Tibial artery (tissue), 4 donors: ENCODE measurements around the gene LGR6.

Experiments used
- DNase-seq, 2 donors: peaks; one replicate each; pipeline ENCODE4 v3.0.0-alpha.2; 2019
- H3K27ac ChIP-seq, 2 donors: fragments of 200-600 bp; sonication (generic) in 1 of 2; 1 replicate in 1 of 2; 2 replicates in 1 of 2; pipeline ENCODE4 v1.5.1; 2018 to 2019; ENCODE audit warnings: mild to moderate bottlenecking in 1 of 2
- H3K27me3 ChIP-seq, 2 donors: fragments of 200-600 bp; sonication (generic) in 1 of 2; one replicate each; pipeline versions ENCODE4 v1.5.1 to v1.6.0; 2016 to 2019
- H3K36me3 ChIP-seq, 3 donors: fragments of 200-600 bp; sonication (generic) in 2 of 3; one replicate each; pipeline ENCODE4 v1.5.1; 2016 to 2019; ENCODE audit warnings: mild to moderate bottlenecking in 2 of 3
- H3K4me1 ChIP-seq, 4 donors: fragments of 200-600 bp; sonication (generic) in 2 of 4; 1 replicate in 3 of 4; 2 replicates in 1 of 4; pipeline ENCODE4 v1.5.1; 2016 to 2019
- H3K4me3 ChIP-seq, 2 donors: fragments of 200-600 bp; sonication (generic) in 1 of 2; 1 replicate in 1 of 2; 2 replicates in 1 of 2; pipeline ENCODE4 v1.5.1; 2018 to 2019; ENCODE audit warnings: mild to moderate bottlenecking in 2 of 2
- H3K9me3 ChIP-seq, 3 donors: fragments of 200-600 bp; sonication (generic) in 1 of 3; one replicate each; pipeline ENCODE4 v1.5.1; 2016 to 2019
- intact Hi-C: fragments of 100-400 bp; cut with DNase I; formaldehyde crosslinking; loops from one replicate; pipeline ENCODE4 v1.15.0; 2023; ENCODE audit warnings: low total_unique reads
- TF ChIP-seq, protein P1 (sequence below), 2 experiments: fragments of 200-600 bp in 1 of 2; fragments of 450-650 bp in 1 of 2; IDR thresholded peaks; one replicate each; pipeline ENCODE4 v1.5.1; 2017 to 2019; ENCODE audit warnings: antibody characterized with exemption in 2 of 2, mild to moderate bottlenecking in 1 of 2, moderate library complexity in 1 of 2

The LGR6 gene

GRCh38 chr1:202274611-202275010, 81.0 kb downstream of the LGR6 start:
- intact Hi-C loops = no loop called here
- no peaks in the 10 kb centered on the region for H3K9me3 ChIP-seq

GRCh38 chr1:202275061-202275770, 81.6 kb downstream of the LGR6 start:
- Histone ChIP-seq H3K4me3 (no peak overlapping the region), H3K27ac (no peak overlapping the region), H3K36me3 (peaks cover 0 to 4% (median 0%) of the 10 kb centered on the region in 3 donors), H3K27me3 (no peaks in the 10 kb centered on the region), H3K9me3 (no peaks in the 10 kb centered on the region), H3K4me1 (peaks cover 0 to 6% (median 2%) of the 10 kb centered on the region in 4 donors)
- DNase-seq = peak in 1 of 2 donors; percentile 17
- TF ChIP-seq, protein P1, sequence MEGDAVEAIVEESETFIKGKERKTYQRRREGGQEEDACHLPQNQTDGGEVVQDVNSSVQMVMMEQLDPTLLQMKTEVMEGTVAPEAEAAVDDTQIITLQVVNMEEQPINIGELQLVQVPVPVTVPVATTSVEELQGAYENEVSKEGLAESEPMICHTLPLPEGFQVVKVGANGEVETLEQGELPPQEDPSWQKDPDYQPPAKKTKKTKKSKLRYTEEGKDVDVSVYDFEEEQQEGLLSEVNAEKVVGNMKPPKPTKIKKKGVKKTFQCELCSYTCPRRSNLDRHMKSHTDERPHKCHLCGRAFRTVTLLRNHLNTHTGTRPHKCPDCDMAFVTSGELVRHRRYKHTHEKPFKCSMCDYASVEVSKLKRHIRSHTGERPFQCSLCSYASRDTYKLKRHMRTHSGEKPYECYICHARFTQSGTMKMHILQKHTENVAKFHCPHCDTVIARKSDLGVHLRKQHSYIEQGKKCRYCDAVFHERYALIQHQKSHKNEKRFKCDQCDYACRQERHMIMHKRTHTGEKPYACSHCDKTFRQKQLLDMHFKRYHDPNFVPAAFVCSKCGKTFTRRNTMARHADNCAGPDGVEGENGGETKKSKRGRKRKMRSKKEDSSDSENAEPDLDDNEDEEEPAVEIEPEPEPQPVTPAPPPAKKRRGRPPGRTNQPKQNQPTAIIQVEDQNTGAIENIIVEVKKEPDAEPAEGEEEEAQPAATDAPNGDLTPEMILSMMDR (IDR thresholded peaks at IDR 0.05) = no peak
- intact Hi-C loops = no loop called here

More at GRCh38 chr1:202274611-202275010, 81.0 kb downstream of the LGR6 start:
- DNase-seq = peak in 1 of 2 donors; percentile 41
- Histone ChIP-seq H3K4me3 (no peak overlapping the region), H3K4me1 (no peaks in the 10 kb centered on the region), H3K36me3 (peaks cover 0 to 4% (median 0%) of the 10 kb centered on the region in 3 donors), H3K27me3 (no peaks in the 10 kb centered on the region), H3K27ac (no peak overlapping the region)
- TF ChIP-seq, protein P1 (IDR thresholded peaks at IDR 0.05) = no peak

GRCh38 chr1:202276081-202276715, 82.6 kb downstream of the LGR6 start:
- peak in 1 of 2 donors; percentile 58 for DNase-seq
- peaks cover 0 to 4% (median 0%) of the 10 kb centered on the region in 3 donors for H3K36me3 ChIP-seq
- no peaks in the 10 kb centered on the region for H3K9me3 ChIP-seq
- intact Hi-C loops = no loop called here
- TF ChIP-seq, protein P1 (IDR thresholded peaks at IDR 0.05) = no peak
- H3K27ac ChIP-seq = no peak overlapping the region
- H3K4me1 ChIP-seq = peaks cover 0 to 15% (median 11%) of the 10 kb centered on the region in 4 donors
- H3K27me3 ChIP-seq = no peaks in the 10 kb centered on the region
- no peak overlapping the region for H3K4me3 ChIP-seq

DNA sequence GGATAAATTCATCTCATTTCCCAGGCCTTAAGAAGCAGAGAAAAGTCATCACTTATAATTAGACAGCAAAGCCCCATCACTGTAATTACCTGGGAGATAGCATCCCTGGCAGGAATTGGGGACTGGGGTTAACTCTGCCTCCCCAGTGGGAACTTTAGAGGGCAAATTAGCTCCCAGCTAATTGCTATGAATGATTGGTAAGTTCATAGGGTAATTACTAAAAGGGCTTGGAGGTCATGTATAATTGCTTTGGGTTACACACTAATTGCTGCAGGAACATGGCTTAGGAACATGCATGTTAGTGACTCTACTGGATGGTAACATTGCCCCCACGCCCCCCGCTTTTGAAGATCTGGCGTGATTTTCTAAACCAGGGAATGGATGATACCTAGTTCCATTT, 83.3 kb downstream of the LGR6 start:
- TF ChIP-seq, protein P1 (IDR thresholded peaks at IDR 0.05) = no peak

DNA sequence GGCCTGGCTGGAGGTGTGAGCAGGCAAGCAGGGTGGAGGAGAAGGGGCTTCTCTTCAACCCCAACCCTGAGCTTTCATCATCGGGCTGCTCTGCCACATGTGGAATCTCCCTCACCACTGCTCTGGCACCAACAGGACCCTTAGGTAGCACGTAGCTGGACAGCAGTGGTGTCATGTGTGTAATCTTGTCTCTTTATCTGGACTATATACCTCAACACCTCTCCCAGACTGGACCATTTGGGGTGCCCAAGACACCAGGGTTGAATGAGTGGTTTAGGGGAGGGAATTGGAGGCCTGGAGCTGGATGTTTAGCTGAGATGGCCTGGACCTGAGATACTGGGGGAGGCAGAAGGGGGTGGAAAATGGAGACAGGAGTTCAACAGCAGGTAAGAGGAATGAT, 85.2 kb downstream of the LGR6 start:
- intact Hi-C loops = no loop called here
- TF ChIP-seq, protein P1 (IDR thresholded peaks at IDR 0.05) = no peak
- Histone ChIP-seq H3K9me3 (no peaks in the 10 kb centered on the region), H3K27ac (no peak overlapping the region), H3K4me1 (peaks cover 0 to 40% (median 32%) of the 10 kb centered on the region in 4 donors), H3K27me3 (no peaks in the 10 kb centered on the region), H3K4me3 (no peak overlapping the region), H3K36me3 (peaks cover 0 to 4% (median 0%) of the 10 kb centered on the region in 3 donors)
- peak in 1 of 2 donors; percentile 13 for DNase-seq

More for the DNA sequence above, 83.3 kb downstream of the LGR6 start:
- Histone ChIP-seq H3K4me3 (no peak overlapping the region), H3K27ac (no peak overlapping the region), H3K36me3 (peaks cover 0 to 4% (median 0%) of the 10 kb centered on the region in 3 donors), H3K27me3 (no peaks in the 10 kb centered on the region), H3K4me1 (peaks cover 0 to 22% (median 19%) of the 10 kb centered on the region in 4 donors), H3K9me3 (no peaks in the 10 kb centered on the region)
- peak in 1 of 2 donors; percentile 11 for DNase-seq
- intact Hi-C loops = no loop called here
